Measurements from ENCODE around the gene KANSL1.
A peak's percentile ranks its signal among the peaks of the same experiment; 100 is the strongest.

KANSL1 gene

GRCh38 chr17:46080118-46081017 is 112.9 kb downstream of the KANSL1 start:
- no peak for DNase-seq (ENCODE audit: low spot score)

- no peak for DNase-seq (ENCODE audit: low spot score)
Observed at GRCh38 chr17:46078675-46079074, 114.6 kb downstream of the KANSL1 start.

GRCh38 chr17:46074540-46074939 is 118.7 kb downstream of the KANSL1 start:
- no peak for DNase-seq (ENCODE audit: low spot score)

- DNase-seq (ENCODE audit: low spot score), result no peak
Observed at GRCh38 chr17:46072998-46073397, 120.2 kb downstream of the KANSL1 start.

GRCh38 chr17:46071796-46072195 is 121.4 kb downstream of the KANSL1 start:
- no peak for DNase-seq (ENCODE audit: low spot score)

GRCh38 chr17:46064460-46064859 is 128.8 kb downstream of the KANSL1 start:
- DNase-seq (ENCODE audit: low spot score), result no peak

- no peak for DNase-seq (ENCODE audit: low spot score)
Observed at GRCh38 chr17:46063241-46063640, 130.0 kb downstream of the KANSL1 start.

GRCh38 chr17:46061435-46061834 is 131.8 kb downstream of the KANSL1 start:
- DNase-seq (ENCODE audit: low spot score), result no peak

- no peak for DNase-seq (ENCODE audit: low spot score)
Observed at GRCh38 chr17:46060461-46060860, 132.8 kb downstream of the KANSL1 start.

GRCh38 chr17:46059486-46059885 is 133.7 kb downstream of the KANSL1 start:
- no peak for DNase-seq (ENCODE audit: low spot score)

GRCh38 chr17:46057366-46057765 is 135.9 kb downstream of the KANSL1 start:
- no peak for DNase-seq (ENCODE audit: low spot score)

- peak; percentile 27 for DNase-seq (ENCODE audit: low spot score)
Observed at GRCh38 chr17:46056800-46057304, 136.4 kb downstream of the KANSL1 start.

GRCh38 chr17:46053911-46054534 is 139.2 kb downstream of the KANSL1 start:
- DNase-seq (ENCODE audit: low spot score), result no peak

- DNase-seq (ENCODE audit: low spot score), result no peak
Observed at GRCh38 chr17:46049656-46050055, 143.6 kb downstream of the KANSL1 start.

- no peak for DNase-seq (ENCODE audit: low spot score)
Observed at GRCh38 chr17:46047856-46048255, 145.4 kb downstream of the KANSL1 start.

- DNase-seq (ENCODE audit: low spot score), result no peak
Observed at GRCh38 chr17:46047398-46047797, 145.8 kb downstream of the KANSL1 start.

- DNase-seq (ENCODE audit: low spot score), result no peak
Observed at GRCh38 chr17:46046957-46047356, 146.3 kb downstream of the KANSL1 start.

GRCh38 chr17:46045639-46046038 is 147.6 kb downstream of the KANSL1 start:
- DNase-seq (ENCODE audit: low spot score), result peak; percentile 27

GRCh38 chr17:46044989-46045388 is 148.2 kb downstream of the KANSL1 start:
- DNase-seq (ENCODE audit: low spot score), result no peak

GRCh38 chr17:46044286-46044928 is 148.8 kb downstream of the KANSL1 start:
- peak; percentile 29 for DNase-seq (ENCODE audit: low spot score)

- DNase-seq (ENCODE audit: low spot score), result no peak
Observed at GRCh38 chr17:46043606-46044005, 149.6 kb downstream of the KANSL1 start.

- no peak for DNase-seq (ENCODE audit: low spot score)
Observed at GRCh38 chr17:46042925-46043324, 150.3 kb downstream of the KANSL1 start.

- DNase-seq (ENCODE audit: low spot score), result no peak
Observed at GRCh38 chr17:46042246-46042645, 151.0 kb downstream of the KANSL1 start.
